ENCODE data around the gene MCC. TPM values are rescaled to one million over a fixed set of nuclear protein-coding genes. Genes with fewer than 3 reads are reported as not detected.

The MCC gene
- total RNA-seq, 1 experiment from 2014 or later, result 0.41 TPM

- TF ChIP-seq REST (IDR thresholded peaks at IDR 0.05; ENCODE audit: insufficient read depth in 1 of 2, low read depth in 2 of 2, low read length in 1 of 2) (no peak), CTCF (IDR thresholded peaks at IDR 0.05) (no peak), POLR2AphosphoS5 (IDR thresholded peaks at IDR 0.05; ENCODE audit: low read depth, low read length) (no peak), SIN3A (IDR thresholded peaks at IDR 0.05; ENCODE audit: borderline replicate concordance, insufficient read depth, low read depth, low read length) (no peak)
- ATAC-seq (no peak), DNase-seq (ENCODE audit: low read depth, low spot score) (no peak)
- no peaks in the 10 kb centered on the region for H3K4me1 ChIP-seq (ENCODE audit: control insufficient read depth, insufficient read depth, low read length)
- CTCF ChIA-PET, result no interaction called here
- peaks cover 16% of the 10 kb centered on the region for H3K27me3 ChIP-seq (ENCODE audit: control insufficient read depth, insufficient read depth, low read length)
- H3K4me3 ChIP-seq (ENCODE audit: low read depth in 2 of 2, low read length in 2 of 2), result no peak overlapping the region
- intact Hi-C loops (cut with micrococcal nuclease; ENCODE audit: unreplicated experiment) (no loop called here), in situ Hi-C loops (cut with HindIII; ENCODE audit: low pct_unique_long_range_greater_than_20kb, low sequenced_read_pairs) (no loop called here)
- H3K27ac ChIP-seq (ENCODE audit: low read length), result no peak overlapping the region
- no peaks in the 10 kb centered on the region for H3K36me3 ChIP-seq (ENCODE audit: control insufficient read depth, insufficient read depth, low read length)
- POLR2A ChIA-PET, result no interaction called here
- no peaks in the 10 kb centered on the region for H3K9me3 ChIP-seq (ENCODE audit: control insufficient read depth, insufficient read depth, low read depth, low read length)
- no TSS peak for BruUV-seq (replicated peaks)
Measured at GRCh38 chr5:113250341-113250953, 237.8 kb downstream of the MCC start.

- BruUV-seq (replicated peaks), result no TSS peak
- Histone ChIP-seq H3K4me1 (ENCODE audit: control insufficient read depth, insufficient read depth, low read length) (no peaks in the 10 kb centered on the region), H3K9me3 (ENCODE audit: control insufficient read depth, insufficient read depth, low read depth, low read length) (no peaks in the 10 kb centered on the region), H3K27ac (ENCODE audit: low read length) (no peak overlapping the region), H3K36me3 (ENCODE audit: control insufficient read depth, insufficient read depth, low read length) (no peaks in the 10 kb centered on the region), H3K27me3 (ENCODE audit: control insufficient read depth, insufficient read depth, low read length) (peaks cover 12% of the 10 kb centered on the region), H3K4me3 (ENCODE audit: low read depth in 2 of 2, low read length in 2 of 2) (no peak overlapping the region)
- POLR2A ChIA-PET, result no interaction called here
- intact Hi-C loops (cut with micrococcal nuclease; ENCODE audit: unreplicated experiment), result no loop called here
- in situ Hi-C loops (cut with HindIII; ENCODE audit: low pct_unique_long_range_greater_than_20kb, low sequenced_read_pairs), result no loop called here
- no peak for ATAC-seq
- no peak for DNase-seq (ENCODE audit: low read depth, low spot score)
- TF ChIP-seq SIN3A (IDR thresholded peaks at IDR 0.05; ENCODE audit: borderline replicate concordance, insufficient read depth, low read depth, low read length) (no peak), REST (IDR thresholded peaks at IDR 0.05; ENCODE audit: insufficient read depth in 1 of 2, low read depth in 2 of 2, low read length in 1 of 2) (no peak), TCF7L2 (IDR thresholded peaks at IDR 0.05; ENCODE audit: low read depth, low read length) (no peak), CTCF (IDR thresholded peaks at IDR 0.05) (no peak), POLR2AphosphoS5 (IDR thresholded peaks at IDR 0.05; ENCODE audit: low read depth, low read length) (no peak)
- CTCF ChIA-PET, result no interaction called here
Measured at GRCh38 chr5:113249206-113249605, 239.0 kb downstream of the MCC start.

Data from Panc1 (cell line).